ENCODE measurements around the gene MBLAC1.

DNA sequence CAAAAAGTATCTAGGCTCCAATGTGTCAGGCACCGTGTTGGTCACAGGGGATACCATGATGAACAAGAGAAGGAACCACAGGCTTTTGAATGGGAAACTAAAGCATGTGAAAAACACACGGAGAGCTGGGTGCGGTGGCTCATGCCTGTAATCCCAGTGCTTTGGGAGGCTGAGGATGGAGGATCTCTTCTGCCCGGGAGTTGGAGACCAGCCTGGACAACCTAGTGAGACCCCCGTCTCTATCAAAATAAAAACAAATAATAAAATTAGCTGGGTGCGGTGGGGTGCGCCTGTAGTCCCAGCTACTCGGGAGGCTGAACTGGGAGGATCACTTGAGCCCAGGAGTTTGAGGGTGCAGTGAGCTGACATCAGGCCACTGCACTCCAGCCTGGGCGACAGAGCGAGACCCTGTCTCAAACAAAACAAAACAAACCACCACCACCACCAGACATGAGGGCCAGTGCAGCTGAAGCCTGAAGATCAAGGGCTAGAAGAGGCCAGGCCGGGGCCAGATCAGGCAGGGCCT, 38.6 kb upstream of the MBLAC1 start:
- TF ChIP-seq, protein P1, sequence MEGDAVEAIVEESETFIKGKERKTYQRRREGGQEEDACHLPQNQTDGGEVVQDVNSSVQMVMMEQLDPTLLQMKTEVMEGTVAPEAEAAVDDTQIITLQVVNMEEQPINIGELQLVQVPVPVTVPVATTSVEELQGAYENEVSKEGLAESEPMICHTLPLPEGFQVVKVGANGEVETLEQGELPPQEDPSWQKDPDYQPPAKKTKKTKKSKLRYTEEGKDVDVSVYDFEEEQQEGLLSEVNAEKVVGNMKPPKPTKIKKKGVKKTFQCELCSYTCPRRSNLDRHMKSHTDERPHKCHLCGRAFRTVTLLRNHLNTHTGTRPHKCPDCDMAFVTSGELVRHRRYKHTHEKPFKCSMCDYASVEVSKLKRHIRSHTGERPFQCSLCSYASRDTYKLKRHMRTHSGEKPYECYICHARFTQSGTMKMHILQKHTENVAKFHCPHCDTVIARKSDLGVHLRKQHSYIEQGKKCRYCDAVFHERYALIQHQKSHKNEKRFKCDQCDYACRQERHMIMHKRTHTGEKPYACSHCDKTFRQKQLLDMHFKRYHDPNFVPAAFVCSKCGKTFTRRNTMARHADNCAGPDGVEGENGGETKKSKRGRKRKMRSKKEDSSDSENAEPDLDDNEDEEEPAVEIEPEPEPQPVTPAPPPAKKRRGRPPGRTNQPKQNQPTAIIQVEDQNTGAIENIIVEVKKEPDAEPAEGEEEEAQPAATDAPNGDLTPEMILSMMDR (IDR thresholded peaks at IDR 0.05), result no peak
- TF ChIP-seq POLR2AphosphoS5 (IDR thresholded peaks at IDR 0.05), result no peak
